ENCODE data around the gene SLN.

- TF ChIP-seq PBX3 (CRISPR knock-in tag; IDR thresholded peaks at IDR 0.05) (no peak), ZFP37 (tag by site-specific recombination; IDR thresholded peaks at IDR 0.05) (no peak)
Measured at GRCh38 chr11:107688322-107688918, 23.4 kb downstream of the SLN start.

Measured in HEK293 (cell line).